Measurements from ENCODE around the gene CCDC120. TPM values are rescaled to one million over a fixed set of nuclear protein-coding genes. Genes with fewer than 3 reads are reported as not detected.

Gene CCDC120
- total RNA-seq, 1 donor from 2014 or later: 8.6 TPM

DNA sequence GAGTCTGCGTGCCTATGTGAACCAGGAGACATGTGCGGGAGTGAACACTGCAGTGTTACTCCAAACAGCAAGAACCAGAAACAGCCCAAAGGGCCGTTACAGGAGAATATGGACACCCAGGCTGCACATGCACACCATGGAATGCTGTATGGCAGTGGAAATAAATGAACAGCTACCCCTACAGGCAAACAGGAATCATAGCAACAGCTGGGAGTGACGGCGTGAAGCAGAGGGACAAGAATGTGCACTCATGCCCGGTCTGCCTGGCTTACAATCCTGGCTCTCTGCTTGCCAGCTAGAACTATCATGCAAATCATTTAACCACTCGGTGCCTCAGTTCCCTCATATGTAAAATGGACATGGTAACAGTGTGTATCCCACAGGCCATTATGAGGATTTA is 48.1 kb downstream of the CCDC120 start:
- no peaks in the 10 kb centered on the region for H3K4me1 ChIP-seq
- TF ChIP-seq CTCF (IDR thresholded peaks at IDR 0.05): no peak
- no peak for TF ChIP-seq POLR2A (IDR thresholded peaks at IDR 0.05)
- TF ChIP-seq POLR2AphosphoS5 (IDR thresholded peaks at IDR 0.05; ENCODE audit: insufficient read depth in 1 of 2, low read depth in 1 of 2): no peak
- no peak overlapping the region for H3K4me3 ChIP-seq
- intact Hi-C loops (cut with DNase I): no loop called here
- DNase-seq (ENCODE audit: extremely low spot score in 2 of 2): no peak
- H3K27ac ChIP-seq: no peak overlapping the region
- H3K9me3 ChIP-seq: no peaks in the 10 kb centered on the region
- H3K36me3 ChIP-seq: no peaks in the 10 kb centered on the region
- no peaks in the 10 kb centered on the region for H3K27me3 ChIP-seq

DNA sequence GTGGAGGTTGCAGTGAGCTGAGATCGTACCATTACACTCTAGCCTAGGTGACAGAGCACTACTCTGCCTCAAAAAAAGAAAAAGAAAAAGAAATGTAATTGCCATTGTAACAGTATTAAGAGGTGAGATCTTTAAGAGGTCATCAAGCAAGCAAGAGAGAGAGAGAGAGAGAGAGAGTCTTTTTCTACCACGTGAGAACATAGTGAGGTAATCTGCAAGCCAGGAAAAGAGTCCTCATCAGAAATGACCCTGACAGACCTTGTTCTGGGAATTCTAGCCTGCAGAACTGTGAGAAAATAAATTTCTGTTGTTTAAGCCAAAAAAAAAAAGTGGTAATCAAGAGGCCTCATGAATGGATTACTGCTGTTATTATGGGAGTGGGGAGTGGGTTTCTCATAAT is 49.8 kb downstream of the CCDC120 start:
- no peak for DNase-seq (ENCODE audit: extremely low spot score in 2 of 2)
- Histone ChIP-seq H3K27me3 (no peaks in the 10 kb centered on the region), H3K4me3 (no peak overlapping the region), H3K9me3 (no peaks in the 10 kb centered on the region), H3K36me3 (peaks cover 0 to 5% of the 10 kb centered on the region in 2 donors), H3K27ac (no peak overlapping the region), H3K4me1 (no peaks in the 10 kb centered on the region)
- TF ChIP-seq POLR2A (IDR thresholded peaks at IDR 0.05) (no peak), CTCF (IDR thresholded peaks at IDR 0.05) (no peak), POLR2AphosphoS5 (IDR thresholded peaks at IDR 0.05; ENCODE audit: insufficient read depth in 1 of 2, low read depth in 1 of 2) (no peak)
- intact Hi-C loops (cut with DNase I): no loop called here

GRCh38 chrX:49110417-49110816 is 51.6 kb downstream of the CCDC120 start:
- Histone ChIP-seq H3K4me3 (no peak overlapping the region), H3K9me3 (no peaks in the 10 kb centered on the region), H3K27ac (no peak overlapping the region), H3K27me3 (no peaks in the 10 kb centered on the region), H3K4me1 (no peaks in the 10 kb centered on the region), H3K36me3 (peaks cover 0 to 7% of the 10 kb centered on the region in 2 donors)
- no peak for DNase-seq (ENCODE audit: extremely low spot score in 2 of 2)
- no peak for TF ChIP-seq POLR2AphosphoS5 (IDR thresholded peaks at IDR 0.05; ENCODE audit: insufficient read depth in 1 of 2, low read depth in 1 of 2)
- no peak for TF ChIP-seq CTCF (IDR thresholded peaks at IDR 0.05)
- no peak for TF ChIP-seq POLR2A (IDR thresholded peaks at IDR 0.05)
- intact Hi-C loops (cut with DNase I): no loop called here

DNA sequence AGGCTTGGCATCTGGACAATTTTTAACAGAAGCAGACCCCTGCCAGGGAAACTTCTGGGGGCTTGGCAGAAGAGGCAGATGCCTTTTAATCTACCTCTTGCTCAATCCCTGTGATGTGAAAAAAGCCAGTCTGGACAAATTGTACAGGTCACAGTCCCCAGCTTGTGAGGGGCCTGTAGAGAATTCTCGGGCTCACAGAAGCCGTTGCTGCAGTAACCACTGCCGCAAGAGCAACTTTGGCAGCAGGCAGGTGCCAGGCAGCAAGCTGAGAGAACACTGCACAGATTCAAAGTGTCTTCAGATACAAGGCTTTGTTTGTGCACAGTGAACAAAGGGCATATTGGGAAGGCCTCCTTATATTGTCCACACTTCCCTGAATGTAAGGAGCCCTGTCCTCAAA is 53.0 kb downstream of the CCDC120 start:
- Histone ChIP-seq H3K4me1 (no peaks in the 10 kb centered on the region), H3K9me3 (no peaks in the 10 kb centered on the region), H3K36me3 (peaks cover 0 to 17% of the 10 kb centered on the region in 2 donors), H3K27ac (no peak overlapping the region), H3K4me3 (no peak overlapping the region), H3K27me3 (no peaks in the 10 kb centered on the region)
- intact Hi-C loops (cut with DNase I): no loop called here
- no peak for DNase-seq (ENCODE audit: extremely low spot score in 2 of 2)
- TF ChIP-seq POLR2AphosphoS5 (IDR thresholded peaks at IDR 0.05; ENCODE audit: insufficient read depth in 1 of 2, low read depth in 1 of 2) (no peak), POLR2A (IDR thresholded peaks at IDR 0.05) (no peak), CTCF (IDR thresholded peaks at IDR 0.05) (no peak)

DNA sequence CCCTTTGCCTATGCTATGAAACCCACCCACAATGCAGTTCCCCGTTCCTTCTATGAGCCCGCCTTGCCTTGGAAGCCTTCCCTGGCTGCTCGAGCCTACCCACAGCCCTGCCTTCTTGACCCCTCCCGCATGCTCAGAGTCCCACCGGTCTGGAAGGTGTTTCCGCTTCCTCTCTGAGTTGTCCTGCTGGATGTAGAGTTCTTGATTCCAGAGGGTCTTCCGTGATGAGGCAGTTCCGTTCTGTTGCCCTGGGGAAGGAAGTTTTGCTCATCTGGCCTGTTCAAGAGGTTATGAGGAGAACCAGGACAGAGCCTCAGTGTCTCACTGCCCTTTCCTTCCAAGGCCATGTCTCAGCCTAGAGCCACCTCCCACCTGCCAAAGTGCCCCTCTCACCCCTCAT is 57.3 kb downstream of the CCDC120 start:
- H3K27me3 ChIP-seq: no peaks in the 10 kb centered on the region
- TF ChIP-seq POLR2AphosphoS5 (IDR thresholded peaks at IDR 0.05; ENCODE audit: insufficient read depth in 1 of 2, low read depth in 1 of 2): no peak
- TF ChIP-seq CTCF (IDR thresholded peaks at IDR 0.05): no peak
- TF ChIP-seq POLR2A (IDR thresholded peaks at IDR 0.05): no peak
- no peak overlapping the region for H3K4me3 ChIP-seq
- H3K27ac ChIP-seq: no peak overlapping the region
- H3K9me3 ChIP-seq: no peaks in the 10 kb centered on the region
- DNase-seq (ENCODE audit: extremely low spot score in 2 of 2): no peak
- intact Hi-C loops (cut with DNase I): no loop called here
- H3K36me3 ChIP-seq: peaks cover 0 to 30% of the 10 kb centered on the region in 2 donors
- no peaks in the 10 kb centered on the region for H3K4me1 ChIP-seq
